SK-N-SH (cell line): ENCODE measurements around the gene RPL26. TPM values are rescaled to one million over a fixed set of nuclear protein-coding genes. Genes with fewer than 3 reads are reported as not detected.

Experiments
- CTCF ChIA-PET: fragments of 300-600, 350-600 bp; formaldehyde crosslinking; extraction: SDS; loops from one replicate; lab custom pipeline; 2021; lab: Yijun Ruan, JAX
- POLR2A ChIA-PET: fragments of 350-600 bp; sonication (Branson Sonifier 250); formaldehyde crosslinking; extraction: SDS; loops from one replicate; lab custom pipeline; 2020; ENCODE audit warnings: antibody characterized with exemption, inconsistent platforms; lab: Yijun Ruan, JAX
- DNase-seq: peaks from one replicate; pipeline ENCODE4 v3.0.0; 2012
- H2AFZ ChIP-seq: fragments of 200-600 bp; sonication (generic); 2 replicates; pipeline ENCODE4 v1.8.1; 2016; ENCODE audit warnings: antibody characterized with exemption, mild to moderate bottlenecking, low read depth
- H3F3A ChIP-seq: fragments of 200-600 bp; sonication (generic); replicated peaks from 2 replicates; pipeline ENCODE3; 2016; ENCODE audit warnings: antibody characterized with exemption, mild to moderate bottlenecking; ENCODE audit not compliant: insufficient read depth
- H3K27ac ChIP-seq, 2 experiments: fragments of 200-500 bp in 1 of 2; fragments of 200-600 bp in 1 of 2; sonication (Bioruptor generic) in 1 of 2; sonication (generic), shearing (Covaris generic) in 1 of 2; 2 replicates each; pipeline versions ENCODE4 v1.5.1 to v1.6.1; 2014 to 2016; ENCODE audit warnings: low read depth in 2 of 2, inconsistent platforms in 1 of 2, low read length in 1 of 2, mild to moderate bottlenecking in 1 of 2, mixed read lengths in 1 of 2
- H3K27me3 ChIP-seq: fragments of 200-600 bp; sonication (generic), shearing (Covaris generic); 2 replicates; pipeline ENCODE4 v1.6.1; 2016; ENCODE audit warnings: mixed run types; ENCODE audit not compliant: insufficient read depth
- H3K36me3 ChIP-seq, 2 experiments: fragments of 200-500 bp in 1 of 2; fragments of 200-600 bp in 1 of 2; sonication (Bioruptor generic) in 1 of 2; sonication (generic) in 1 of 2; replicated peaks in 1 of 2; 2 replicates each; pipeline versions ENCODE3 to v1.5.1; 2014 to 2016; ENCODE audit warnings: low read length in 1 of 2, mild to moderate bottlenecking in 1 of 2; ENCODE audit not compliant: insufficient read depth in 2 of 2, control insufficient read depth in 1 of 2
- H3K4me1 ChIP-seq, 2 experiments: fragments of 200-500 bp in 1 of 2; fragments of 200-600 bp in 1 of 2; sonication (Bioruptor generic) in 1 of 2; sonication (generic), shearing (Covaris generic) in 1 of 2; 2 replicates each; pipeline versions ENCODE4 v1.5.1 to v1.6.1; 2014 to 2016; ENCODE audit warnings: low read depth in 1 of 2, low read length in 1 of 2, mixed run types in 1 of 2; ENCODE audit not compliant: insufficient read depth in 2 of 2, control insufficient read depth in 1 of 2
- H3K4me2 ChIP-seq: fragments of 200-600 bp; sonication (generic), shearing (Covaris generic); 2 replicates; pipeline ENCODE4 v1.6.1; 2017; ENCODE audit warnings: mixed run types
- H3K4me3 ChIP-seq, 2 experiments: fragments of 200-500 bp in 1 of 2; fragments of 200-600 bp in 1 of 2; sonication (Bioruptor generic) in 1 of 2; sonication (generic), shearing (Covaris generic) in 1 of 2; 2 replicates each; pipeline versions ENCODE4 v1.5.1 to v1.8.1; 2014 to 2016; ENCODE audit warnings: low read depth in 2 of 2, inconsistent platforms in 1 of 2, low read length in 1 of 2, mild to moderate bottlenecking in 1 of 2, mixed read lengths in 1 of 2, moderate library complexity in 1 of 2
- H3K79me2 ChIP-seq: fragments of 200-600 bp; sonication (generic); 2 replicates; pipeline ENCODE4 v1.8.1; 2017; ENCODE audit warnings: mild to moderate bottlenecking; ENCODE audit not compliant: insufficient read depth
- H3K9ac ChIP-seq: fragments of 200-600 bp; sonication (generic); 2 replicates; pipeline ENCODE4 v1.6.1; 2017; ENCODE audit warnings: mixed run types
- H3K9me2 ChIP-seq: fragments of 200-600 bp; sonication (generic); 2 replicates; pipeline ENCODE4 v1.6.1; 2017; ENCODE audit warnings: mixed run types
- H3K9me3 ChIP-seq: fragments of 200-600 bp; sonication (generic); 2 replicates; pipeline ENCODE4 v1.6.1; 2017; ENCODE audit warnings: mixed run types, mild to moderate bottlenecking, moderate library complexity
- H4K20me1 ChIP-seq: fragments of 200-600 bp; sonication (generic); 2 replicates; pipeline ENCODE4 v1.6.1; 2017; ENCODE audit warnings: mild to moderate bottlenecking, mixed run types; ENCODE audit not compliant: insufficient read depth
- CHD2 ChIP-seq: fragments of 150-350 bp; IDR thresholded peaks from 2 replicates; pipeline ENCODE4 v1.6.1; 2018; ENCODE audit warnings: low read length; ENCODE audit not compliant: partially characterized antibody
- EP300 ChIP-seq, 2 experiments: IDR thresholded peaks; 2 replicates each; pipeline versions ENCODE4 v1.4.0 to v1.6.1; 2012; ENCODE audit warnings: borderline replicate concordance in 1 of 2, low read depth in 1 of 2, low read length in 1 of 2
- EZH2phosphoT487 ChIP-seq: fragments of 200-600 bp; sonication (generic); IDR thresholded peaks from 2 replicates; pipeline ENCODE4 v1.6.1; 2017; ENCODE audit warnings: low read depth, mixed run types, mild to moderate bottlenecking, antibody characterized with exemption, moderate library complexity, borderline replicate concordance
- FOXM1 ChIP-seq: IDR thresholded peaks from 2 replicates; pipeline ENCODE4 v1.4.0; 2012; ENCODE audit warnings: low read depth, mild to moderate bottlenecking
- GATA2 ChIP-seq: sonication (generic); formaldehyde crosslinking; IDR thresholded peaks from 2 replicates; pipeline ENCODE4 v1.5.0; 2020; ENCODE audit warnings: mild to moderate bottlenecking, missing genetic modification reagents
- MEF2A ChIP-seq: IDR thresholded peaks from 2 replicates; pipeline ENCODE4 v1.4.0; 2012; ENCODE audit warnings: low read depth, borderline replicate concordance
- NRF1 ChIP-seq: IDR thresholded peaks from 2 replicates; pipeline ENCODE4 v1.6.1; 2012; ENCODE audit warnings: low read depth, mild to moderate bottlenecking, low read length
- RFX5 ChIP-seq: IDR thresholded peaks from 2 replicates; pipeline ENCODE4 v1.6.1; 2012; ENCODE audit warnings: mild to moderate bottlenecking, improper control_type of control experiment, low read length
- ZBTB33 ChIP-seq: IDR thresholded peaks from 2 replicates; pipeline ENCODE4 v1.4.0; 2012; ENCODE audit warnings: low read depth, borderline replicate concordance
- WGBS: methylation state at CpG from one replicate; pipeline ENCODE4 v1.1.6; 2017; ENCODE audit warnings: low lambda C conversion rate; 5-methylcytosine and 5-hydroxymethylcytosine counted together
- polyA plus RNA-seq, 3 experiments: library from polyadenylated mRNA; depleted of rRNA; stranded (reverse); fragments of >200 nt; gene quantifications; 2 replicates each; pipeline ENCODE4 v1.2.3, GENCODE V29; 2012
- TF ChIP-seq, protein P1 (sequence below): fragments of 200-600 bp; sonication (generic); IDR thresholded peaks from 2 replicates; pipeline ENCODE4 v1.6.1; 2017; ENCODE audit warnings: antibody characterized with exemption, mild to moderate bottlenecking, moderate library complexity
- TF ChIP-seq, protein P2 (sequence below): fragments of 150-350 bp; IDR thresholded peaks from 2 replicates; pipeline ENCODE4 v1.6.1; 2017; ENCODE audit warnings: antibody characterized with exemption, low read length, low read depth, borderline replicate concordance

RPL26 gene
- polyA plus RNA-seq, 1 of the 3 experiments (the other 2 are of a cell fraction): 4,770 TPM

- TF ChIP-seq MEF2A (no peak), ZBTB33 (no peak), EZH2phosphoT487 (no peak)
Measured at GRCh38 chr17:8345052-8345690, 37.8 kb downstream of the RPL26 start (continued).

DNA sequence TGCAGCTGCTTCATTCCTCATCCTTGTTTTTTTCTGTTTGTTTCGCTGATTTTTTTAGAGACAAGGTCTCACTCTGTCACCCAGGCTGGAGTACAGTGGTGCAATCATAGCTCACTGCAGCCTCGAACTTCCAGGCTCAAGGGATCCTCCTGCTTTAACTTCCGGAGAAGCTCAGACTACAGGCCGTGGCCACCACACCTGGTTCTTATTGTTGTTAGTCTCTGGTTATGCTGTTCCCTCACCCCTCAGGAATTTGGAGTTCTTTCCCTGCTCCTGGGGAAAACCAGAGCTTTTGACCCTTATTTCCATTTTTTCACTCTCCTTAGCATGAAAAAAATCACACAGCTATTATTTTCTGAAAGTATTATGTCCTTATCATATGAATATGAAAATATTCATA, 41.5 kb downstream of the RPL26 start:
- Histone ChIP-seq H3K27me3 (peaks cover 9% of the 10 kb centered on the region), H3K9ac (no peak overlapping the region), H3K4me2 (no peak overlapping the region), H3F3A (peaks cover 4% of the 10 kb centered on the region), H3K36me3 (no peaks in the 10 kb centered on the region), H2AFZ (no peak overlapping the region), H3K4me3 (no peak overlapping the region), H3K4me1 (no peaks in the 10 kb centered on the region), H4K20me1 (no peaks in the 10 kb centered on the region), H3K9me2 (no peaks in the 10 kb centered on the region), H3K27ac (no peak overlapping the region), H3K79me2 (no peaks in the 10 kb centered on the region), H3K9me3 (no peaks in the 10 kb centered on the region)
- POLR2A ChIA-PET: interaction anchor here (0.6 kb wide), 1 partner anchor 40 kb away, joined by 3 read pairs; no protein-coding TSS in a partner anchor
- TF ChIP-seq RFX5 (no peak), FOXM1 (no peak), GATA2 (CRISPR knock-in tag) (no peak), NRF1 (no peak), EP300 (IDR thresholded peaks at IDR 0.05; ENCODE audit: borderline replicate concordance in 1 of 2, low read depth in 1 of 2, low read length in 1 of 2) (no peak), CHD2 (no peak)
- TF ChIP-seq, protein P1, sequence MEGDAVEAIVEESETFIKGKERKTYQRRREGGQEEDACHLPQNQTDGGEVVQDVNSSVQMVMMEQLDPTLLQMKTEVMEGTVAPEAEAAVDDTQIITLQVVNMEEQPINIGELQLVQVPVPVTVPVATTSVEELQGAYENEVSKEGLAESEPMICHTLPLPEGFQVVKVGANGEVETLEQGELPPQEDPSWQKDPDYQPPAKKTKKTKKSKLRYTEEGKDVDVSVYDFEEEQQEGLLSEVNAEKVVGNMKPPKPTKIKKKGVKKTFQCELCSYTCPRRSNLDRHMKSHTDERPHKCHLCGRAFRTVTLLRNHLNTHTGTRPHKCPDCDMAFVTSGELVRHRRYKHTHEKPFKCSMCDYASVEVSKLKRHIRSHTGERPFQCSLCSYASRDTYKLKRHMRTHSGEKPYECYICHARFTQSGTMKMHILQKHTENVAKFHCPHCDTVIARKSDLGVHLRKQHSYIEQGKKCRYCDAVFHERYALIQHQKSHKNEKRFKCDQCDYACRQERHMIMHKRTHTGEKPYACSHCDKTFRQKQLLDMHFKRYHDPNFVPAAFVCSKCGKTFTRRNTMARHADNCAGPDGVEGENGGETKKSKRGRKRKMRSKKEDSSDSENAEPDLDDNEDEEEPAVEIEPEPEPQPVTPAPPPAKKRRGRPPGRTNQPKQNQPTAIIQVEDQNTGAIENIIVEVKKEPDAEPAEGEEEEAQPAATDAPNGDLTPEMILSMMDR: no peak
- TF ChIP-seq, protein P2, sequence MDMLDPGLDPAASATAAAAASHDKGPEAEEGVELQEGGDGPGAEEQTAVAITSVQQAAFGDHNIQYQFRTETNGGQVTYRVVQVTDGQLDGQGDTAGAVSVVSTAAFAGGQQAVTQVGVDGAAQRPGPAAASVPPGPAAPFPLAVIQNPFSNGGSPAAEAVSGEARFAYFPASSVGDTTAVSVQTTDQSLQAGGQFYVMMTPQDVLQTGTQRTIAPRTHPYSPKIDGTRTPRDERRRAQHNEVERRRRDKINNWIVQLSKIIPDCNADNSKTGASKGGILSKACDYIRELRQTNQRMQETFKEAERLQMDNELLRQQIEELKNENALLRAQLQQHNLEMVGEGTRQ: no peak
- WGBS: 64% methylated on average over 4 of the region's 4 CpGs
- CTCF ChIA-PET: interaction anchor here (0.7 to 1.9 kb wide), 2 partner anchors 10 to 41 kb away, joined by 4 to 7 read pairs; no protein-coding TSS in a partner anchor
- DNase-seq: no peak
